Ectodermal cell (in vitro differentiated cells): ENCODE data around the gene SEC22A.

Source experiments
- H3K27ac ChIP-seq: 2 replicates; pipeline ENCODE4 v1.7.0; 2013; ENCODE audit warnings: mild to moderate bottlenecking, low read depth, low read length; ENCODE audit not compliant: insufficient read depth, poor library complexity, severe bottlenecking
- H3K27me3 ChIP-seq: 2 replicates; pipeline ENCODE4 v1.7.0; 2013; ENCODE audit warnings: mild to moderate bottlenecking, low read length; ENCODE audit not compliant: insufficient read depth, control insufficient read depth, poor library complexity, severe bottlenecking
- H3K36me3 ChIP-seq: one replicate; pipeline ENCODE4 v1.7.0; 2013; ENCODE audit warnings: low read length; ENCODE audit not compliant: control insufficient read depth, insufficient read depth
- H3K4me1 ChIP-seq: one replicate; pipeline ENCODE4 v1.7.0; 2013; ENCODE audit warnings: low read length; ENCODE audit not compliant: control insufficient read depth, insufficient read depth
- H3K4me3 ChIP-seq: 2 replicates; pipeline ENCODE4 v1.7.0; 2013; ENCODE audit warnings: low read depth, low read length, control low read depth; ENCODE audit not compliant: insufficient read depth
- H3K9me3 ChIP-seq: 2 replicates; pipeline ENCODE4 v1.7.0; 2013; ENCODE audit warnings: mild to moderate bottlenecking, low read length, moderate library complexity; ENCODE audit not compliant: control insufficient read depth
- WGBS, 2 experiments: methylation state at CpG; one replicate each; pipeline ENCODE4 v1.1.7; 2013; ENCODE audit warnings: missing lambda C conversion rate in 2 of 2; 5-methylcytosine and 5-hydroxymethylcytosine counted together

The SEC22A gene

GRCh38 chr3:123300056-123300455 lies 98.3 kb downstream of the SEC22A start:
- no peaks in the 10 kb centered on the region for H3K9me3 ChIP-seq
- no peaks in the 10 kb centered on the region for H3K4me1 ChIP-seq
- H3K4me3 ChIP-seq: no peak overlapping the region
- H3K27ac ChIP-seq: no peak overlapping the region
- H3K27me3 ChIP-seq: no peaks in the 10 kb centered on the region
- WGBS, 2 experiments: 94 to 97% methylated on average over 16 of the region's 16 CpGs
- H3K36me3 ChIP-seq: no peaks in the 10 kb centered on the region

- no peak overlapping the region for H3K27ac ChIP-seq
- 84 to 88% methylated on average over 8 of the region's 8 CpGs for WGBS, 2 experiments
- no peaks in the 10 kb centered on the region for H3K9me3 ChIP-seq
- H3K4me1 ChIP-seq: no peaks in the 10 kb centered on the region
- H3K36me3 ChIP-seq: no peaks in the 10 kb centered on the region
- H3K4me3 ChIP-seq: no peak overlapping the region
- no peaks in the 10 kb centered on the region for H3K27me3 ChIP-seq
Observed at GRCh38 chr3:123300583-123300982, 98.8 kb downstream of the SEC22A start.

DNA sequence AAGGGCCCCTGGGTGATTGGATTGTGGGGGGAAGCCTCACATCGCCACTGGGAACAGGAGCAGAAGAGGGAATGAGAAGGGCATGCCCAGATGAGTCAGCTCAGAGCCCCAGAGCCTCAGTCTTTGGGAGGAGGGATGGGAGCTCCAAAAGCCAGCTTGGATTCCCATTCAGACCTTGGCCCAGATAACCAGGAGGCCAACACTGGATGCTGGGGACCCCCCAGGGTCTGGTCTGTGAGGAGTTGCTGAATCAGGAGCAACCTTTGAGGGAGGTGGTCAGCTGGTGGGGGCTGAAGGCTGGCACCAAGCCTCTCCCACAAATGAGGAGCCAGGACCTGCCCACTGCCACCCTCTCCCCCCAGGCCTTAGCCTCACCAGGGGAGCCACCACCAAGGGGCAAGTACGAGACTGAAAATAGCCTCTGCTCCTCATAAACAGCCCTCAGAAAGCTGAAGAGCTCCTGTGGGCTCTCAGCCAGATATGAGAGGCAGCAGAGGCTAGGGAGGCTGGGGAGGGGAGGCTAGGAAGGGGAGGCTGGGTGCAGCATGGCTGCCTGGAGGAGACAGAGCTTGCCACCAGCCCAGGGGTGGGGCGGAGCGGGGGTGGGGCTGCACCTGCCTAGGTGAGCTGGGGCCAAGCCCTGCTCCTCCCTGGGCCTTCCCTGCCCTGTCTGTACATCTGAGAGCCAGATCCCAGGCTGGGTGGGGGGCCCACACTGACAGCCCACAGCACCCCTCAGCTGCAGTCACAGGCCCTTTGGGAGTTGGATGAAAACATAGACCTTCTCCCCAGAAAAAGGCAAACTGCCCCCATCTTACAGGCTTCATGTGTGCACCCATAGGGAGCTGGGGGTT lies 99.8 kb downstream of the SEC22A start:
- Histone ChIP-seq H3K27ac (no peak overlapping the region), H3K4me1 (no peaks in the 10 kb centered on the region), H3K4me3 (no peak overlapping the region), H3K27me3 (no peaks in the 10 kb centered on the region), H3K36me3 (no peaks in the 10 kb centered on the region), H3K9me3 (no peaks in the 10 kb centered on the region)
- WGBS, 2 experiments: 77 to 81% methylated on average over 4 of the region's 4 CpGs

DNA sequence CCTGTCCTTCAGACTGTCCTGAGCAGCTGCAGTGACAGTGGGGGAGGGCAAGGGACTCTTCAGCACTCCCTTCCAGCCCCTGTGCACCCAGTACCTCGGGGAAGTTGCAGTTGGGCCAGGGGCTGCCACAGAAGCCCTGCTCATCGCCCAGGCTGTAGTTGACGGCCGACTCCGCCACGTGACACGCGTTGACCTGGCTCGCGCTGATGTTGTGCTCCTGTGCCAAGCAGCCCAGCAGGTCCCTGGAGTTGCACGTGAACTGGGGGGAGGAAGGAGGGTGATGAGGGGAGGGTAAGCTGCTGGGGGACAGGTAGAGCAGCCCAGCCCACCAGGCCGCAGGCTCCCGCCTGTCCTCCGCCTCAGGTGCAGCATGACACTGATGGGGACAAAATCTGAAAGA lies 101.2 kb downstream of the SEC22A start:
- Histone ChIP-seq H3K36me3 (no peaks in the 10 kb centered on the region), H3K9me3 (no peaks in the 10 kb centered on the region), H3K4me1 (no peaks in the 10 kb centered on the region), H3K4me3 (no peak overlapping the region), H3K27me3 (no peaks in the 10 kb centered on the region), H3K27ac (no peak overlapping the region)
- 92 to 93% methylated on average over 14 of the region's 14 CpGs for WGBS, 2 experiments

DNA sequence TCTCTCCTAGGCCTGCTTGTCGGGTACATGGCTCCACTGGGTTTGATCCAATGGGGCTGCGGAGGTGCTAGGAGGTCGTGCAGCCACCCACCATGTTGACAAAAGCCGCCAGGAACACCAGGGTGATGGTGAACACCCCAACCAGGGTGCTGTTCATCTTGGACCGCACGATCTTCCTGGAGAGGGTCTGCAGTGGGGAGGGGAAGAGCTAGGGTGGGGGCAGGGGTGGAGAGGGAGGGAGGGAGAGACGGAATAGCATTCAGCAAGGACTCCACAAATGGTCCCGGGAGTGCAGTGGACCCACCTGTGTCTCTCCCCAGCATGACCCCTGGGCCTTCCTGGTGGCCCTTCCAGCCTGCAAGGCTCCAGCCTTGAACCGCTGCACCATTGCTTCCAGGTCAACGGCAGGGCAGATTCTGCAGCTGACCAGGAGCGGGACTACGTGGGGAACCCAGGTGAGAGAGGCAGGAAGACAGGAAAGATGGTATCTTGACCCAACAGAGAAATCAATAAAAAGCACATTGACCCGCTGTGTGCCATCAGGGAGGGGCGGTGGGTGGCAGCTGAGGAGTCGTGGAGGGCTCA lies 102.3 kb downstream of the SEC22A start:
- no peaks in the 10 kb centered on the region for H3K27me3 ChIP-seq
- H3K36me3 ChIP-seq: no peaks in the 10 kb centered on the region
- H3K4me1 ChIP-seq: no peaks in the 10 kb centered on the region
- WGBS, 2 experiments: 95% methylated on average over 15 of the region's 15 CpGs
- H3K27ac ChIP-seq: no peak overlapping the region
- H3K9me3 ChIP-seq: no peaks in the 10 kb centered on the region
- H3K4me3 ChIP-seq: no peak overlapping the region

DNA sequence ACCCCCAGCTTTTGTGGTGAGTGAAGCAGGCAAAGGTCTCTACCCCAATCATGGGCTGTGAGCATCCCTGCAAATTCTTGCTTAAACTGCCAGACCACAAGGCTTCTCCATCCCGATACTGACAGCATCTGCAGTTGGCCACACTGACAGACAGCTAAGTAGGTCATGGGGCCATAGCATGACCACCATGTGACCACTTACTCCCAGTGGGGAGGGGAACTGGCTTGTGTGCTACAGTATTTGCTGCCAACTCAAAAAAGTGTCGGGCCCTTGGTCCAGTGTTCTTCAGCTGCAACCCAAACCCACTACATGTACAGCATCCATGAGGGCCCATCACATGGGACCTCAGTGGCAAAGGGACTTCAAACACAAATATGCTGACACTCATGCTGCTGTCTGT lies 103.4 kb downstream of the SEC22A start:
- H3K27me3 ChIP-seq: no peaks in the 10 kb centered on the region
- H3K9me3 ChIP-seq: no peaks in the 10 kb centered on the region
- H3K4me3 ChIP-seq: no peak overlapping the region
- 88 to 89% methylated on average over 2 of the region's 2 CpGs for WGBS, 2 experiments
- H3K4me1 ChIP-seq: no peaks in the 10 kb centered on the region
- no peak overlapping the region for H3K27ac ChIP-seq
- no peaks in the 10 kb centered on the region for H3K36me3 ChIP-seq

GRCh38 chr3:123307064-123307463 lies 105.3 kb downstream of the SEC22A start:
- no peaks in the 10 kb centered on the region for H3K27me3 ChIP-seq
- 89 to 92% methylated on average over 5 of the region's 5 CpGs for WGBS, 2 experiments
- no peaks in the 10 kb centered on the region for H3K36me3 ChIP-seq
- H3K9me3 ChIP-seq: no peaks in the 10 kb centered on the region
- no peak overlapping the region for H3K27ac ChIP-seq
- peaks cover 5% of the 10 kb centered on the region for H3K4me1 ChIP-seq
- no peak overlapping the region for H3K4me3 ChIP-seq

GRCh38 chr3:123310186-123310585 lies 108.4 kb downstream of the SEC22A start:
- H3K27me3 ChIP-seq: peaks cover 4% of the 10 kb centered on the region
- H3K27ac ChIP-seq: no peak overlapping the region
- 91 to 93% methylated on average over 8 of the region's 8 CpGs for WGBS, 2 experiments

DNA sequence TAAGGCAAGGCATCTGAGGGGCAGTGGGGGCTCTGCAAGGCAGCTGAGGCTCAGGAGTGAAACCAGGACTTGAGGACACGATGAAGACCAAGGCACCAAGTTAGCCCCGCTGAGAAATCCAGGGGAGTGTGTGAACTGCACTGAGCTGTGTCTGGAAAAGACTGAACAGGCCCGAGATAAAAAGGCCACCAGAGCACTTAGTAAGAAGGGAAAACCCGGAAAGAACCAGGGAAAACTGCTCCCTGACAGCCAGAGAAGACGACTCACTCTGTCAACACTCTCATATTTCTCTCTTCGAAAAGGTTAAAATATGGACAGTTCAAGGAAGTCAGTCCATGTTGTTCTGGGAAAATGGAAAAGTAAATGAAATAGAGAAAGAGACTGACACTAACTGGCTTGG lies 109.0 kb downstream of the SEC22A start:
- Histone ChIP-seq H3K4me1 (peaks cover 11% of the 10 kb centered on the region), H3K9me3 (no peaks in the 10 kb centered on the region), H3K27me3 (peaks cover 4% of the 10 kb centered on the region), H3K36me3 (no peaks in the 10 kb centered on the region), H3K27ac (no peak overlapping the region), H3K4me3 (no peak overlapping the region)
- 70 to 78% methylated on average over 6 of the region's 6 CpGs for WGBS, 2 experiments

More at GRCh38 chr3:123310186-123310585, 108.4 kb downstream of the SEC22A start:
- H3K36me3 ChIP-seq: no peaks in the 10 kb centered on the region
- peaks cover 9% of the 10 kb centered on the region for H3K4me1 ChIP-seq
- H3K9me3 ChIP-seq: no peaks in the 10 kb centered on the region
- no peak overlapping the region for H3K4me3 ChIP-seq

DNA sequence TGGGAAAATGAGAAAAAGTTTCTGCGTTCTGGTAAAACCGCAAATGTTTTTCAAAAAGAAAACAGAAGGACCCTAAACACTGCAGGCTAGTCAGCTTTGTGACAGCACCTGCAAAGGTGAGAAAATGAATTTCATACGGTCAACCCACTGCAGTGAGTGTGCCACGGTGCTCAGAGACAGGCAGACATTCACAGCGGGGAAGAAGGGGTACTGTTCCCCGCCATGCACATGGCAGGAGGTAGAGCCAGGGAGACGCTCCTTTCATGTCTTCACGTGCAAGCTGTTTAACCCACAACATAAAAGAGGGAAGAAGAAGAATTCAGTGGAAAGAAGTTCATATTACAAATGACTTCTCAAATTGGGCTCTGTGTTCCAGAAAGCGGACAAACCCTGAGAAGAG lies 109.5 kb downstream of the SEC22A start:
- Histone ChIP-seq H3K4me3 (no peak overlapping the region), H3K27ac (no peak overlapping the region), H3K4me1 (peaks cover 11% of the 10 kb centered on the region), H3K27me3 (peaks cover 4% of the 10 kb centered on the region), H3K36me3 (no peaks in the 10 kb centered on the region), H3K9me3 (no peaks in the 10 kb centered on the region)
- WGBS, 2 experiments: 72 to 75% methylated on average over 9 of the region's 9 CpGs
